OCI-LY7 (cell line): ENCODE data around the gene CASZ1. TPM values are rescaled to one million over a fixed set of nuclear protein-coding genes. Genes with fewer than 3 reads are reported as not detected.

ENCODE experiments used
- BruUV-seq: library from RNA; stranded (reverse); fragments of 400-500 nt; replicated peaks from 2 replicates; lab custom pipeline; 2021; lab: Mats Ljungman, UMichigan
- CTCF ChIA-PET: fragments of 300-600 bp; sonication (Branson Sonifier 250); formaldehyde crosslinking; loops from one replicate; lab custom pipeline; 2022; ENCODE audit warnings: antibody characterized with exemption; ENCODE audit not compliant: unreplicated experiment; lab: Charles Lee
- POLR2A ChIA-PET: fragments of 300-600 bp; sonication (Branson Sonifier 250); formaldehyde crosslinking; loops from one replicate; lab custom pipeline; 2022; ENCODE audit warnings: antibody characterized with exemption; lab: Charles Lee
- DNase-seq: peaks from one replicate; pipeline ENCODE4 v3.0.0-alpha.2; 2015; ENCODE audit warnings: low spot score
- H2AFZ ChIP-seq: fragments of 200-600 bp; sonication (generic), shearing (Covaris generic); 2 replicates; pipeline ENCODE4 v1.6.1; 2014; ENCODE audit warnings: mild to moderate bottlenecking, antibody characterized with exemption, low read length, moderate library complexity
- H3K27ac ChIP-seq: fragments of 200-600 bp; sonication (generic); 2 replicates; pipeline ENCODE4 v1.5.1; 2014; ENCODE audit warnings: mixed run types, low read depth, mild to moderate bottlenecking, moderate library complexity, low read length, inconsistent platforms; ENCODE audit not compliant: poor library complexity, severe bottlenecking
- H3K36me3 ChIP-seq: fragments of 200-600 bp; sonication (generic); 2 replicates; pipeline ENCODE4 v1.6.1; 2014; ENCODE audit warnings: mild to moderate bottlenecking, antibody characterized with exemption, low read length, moderate library complexity, mixed read lengths; ENCODE audit not compliant: insufficient read depth
- H3K4me1 ChIP-seq: fragments of 200-600 bp; sonication (generic); 2 replicates; pipeline ENCODE4 v1.5.1; 2014; ENCODE audit warnings: mild to moderate bottlenecking, low read length; ENCODE audit not compliant: insufficient read depth, poor library complexity, severe bottlenecking
- H3K4me2 ChIP-seq: fragments of 200-600 bp; sonication (generic); 2 replicates; pipeline ENCODE4 v1.6.1; 2014; ENCODE audit warnings: mild to moderate bottlenecking, low read length
- H3K4me3 ChIP-seq: fragments of 200-600 bp; sonication (generic); 2 replicates; pipeline ENCODE4 v1.5.1; 2014; ENCODE audit warnings: mild to moderate bottlenecking, low read depth, low read length; ENCODE audit not compliant: poor library complexity, severe bottlenecking
- H3K79me2 ChIP-seq: fragments of 200-600 bp; sonication (generic); 2 replicates; pipeline ENCODE4 v1.6.1; 2016; ENCODE audit warnings: low read depth, mild to moderate bottlenecking, low read length, moderate library complexity, mixed read lengths; ENCODE audit not compliant: insufficient read depth
- H3K9me2 ChIP-seq: fragments of 200-600 bp; sonication (generic); 2 replicates; pipeline ENCODE4 v1.6.1; 2016; ENCODE audit warnings: mild to moderate bottlenecking, low read length, mixed read lengths; ENCODE audit not compliant: insufficient read depth
- H3K9me3 ChIP-seq: fragments of 200-600 bp; sonication (generic); 2 replicates; pipeline ENCODE4 v1.6.1; 2014; ENCODE audit warnings: mild to moderate bottlenecking, mixed run types, low read length, mixed read lengths
- H4K20me1 ChIP-seq: fragments of 200-600 bp; sonication (generic); 2 replicates; pipeline ENCODE4 v1.6.1; 2014; ENCODE audit warnings: mild to moderate bottlenecking, antibody characterized with exemption, low read length, moderate library complexity, mixed read lengths; ENCODE audit not compliant: insufficient read depth
- CTCF ChIP-seq: fragments of 200-600 bp; sonication (generic); conservative IDR thresholded peaks from 2 replicates; pipeline ENCODE4 v1.5.1; 2014; ENCODE audit warnings: mild to moderate bottlenecking, antibody characterized with exemption, low read length, moderate library complexity, mixed read lengths
- EZH2phosphoT487 ChIP-seq: fragments of 200-600 bp; sonication (generic); IDR thresholded peaks from 2 replicates; pipeline ENCODE4 v1.6.1; 2018; ENCODE audit warnings: low read depth, borderline replicate concordance, mild to moderate bottlenecking, mixed run types, antibody characterized with exemption, low read length, moderate library complexity, mixed read lengths
- intact Hi-C: fragments of 100-400 bp; cut with micrococcal nuclease; formaldehyde crosslinking; loops from one replicate; pipeline ENCODE4 v1.10.0; 2022; ENCODE audit not compliant: unreplicated experiment
- total RNA-seq, 2 experiments: library from RNA; depleted of rRNA in 1 of 2; stranded (reverse); fragments of >200 nt in 1 of 2; shearing (Covaris generic) in 1 of 2; gene quantifications; 2 replicates each; pipeline ENCODE4 v1.2.3, GENCODE V29; 2014 to 2022

CASZ1 gene
- total RNA-seq, 2 experiments from 2014 or later = 3.3 to 3.9 TPM

GRCh38 chr1:10806966-10807365 is 10.5 kb upstream of the CASZ1 start:
- no peak overlapping the region for H3K4me3 ChIP-seq
- CTCF ChIA-PET = no interaction called here
- no peak overlapping the region for H3K4me2 ChIP-seq
- H3K9me2 ChIP-seq = no peaks in the 10 kb centered on the region
- no peak overlapping the region for H3K27ac ChIP-seq
- POLR2A ChIA-PET = no interaction called here
- H4K20me1 ChIP-seq = no peaks in the 10 kb centered on the region
- no peak overlapping the region for H2AFZ ChIP-seq
- TF ChIP-seq EZH2phosphoT487 (no peak), CTCF (no peak)
- H3K36me3 ChIP-seq = no peaks in the 10 kb centered on the region
- intact Hi-C loops = no loop called here
- H3K79me2 ChIP-seq = no peaks in the 10 kb centered on the region
- DNase-seq = no peak
- no peaks in the 10 kb centered on the region for H3K9me3 ChIP-seq
- no peaks in the 10 kb centered on the region for H3K4me1 ChIP-seq
- no TSS peak for BruUV-seq

- no peaks in the 10 kb centered on the region for H3K4me1 ChIP-seq
- H3K79me2 ChIP-seq = no peaks in the 10 kb centered on the region
- no peak overlapping the region for H2AFZ ChIP-seq
- ChIA-PET POLR2A (interaction anchor here (0.5 kb wide), 1 partner anchor 329 kb away, joined by 3 read pairs; no protein-coding TSS in a partner anchor), CTCF (no interaction called here)
- no peaks in the 10 kb centered on the region for H4K20me1 ChIP-seq
- H3K9me2 ChIP-seq = no peaks in the 10 kb centered on the region
- no peak for DNase-seq
- TF ChIP-seq CTCF (no peak), EZH2phosphoT487 (no peak)
- H3K27ac ChIP-seq = no peak overlapping the region
- H3K9me3 ChIP-seq = no peaks in the 10 kb centered on the region
- intact Hi-C loops = no loop called here
- BruUV-seq = no TSS peak
- no peak overlapping the region for H3K4me2 ChIP-seq
- no peaks in the 10 kb centered on the region for H3K36me3 ChIP-seq
- no peak overlapping the region for H3K4me3 ChIP-seq
Observed at GRCh38 chr1:10803971-10804820, 7.8 kb upstream of the CASZ1 start.
